Measurements from ENCODE around the gene CST6. TPM values are rescaled to one million over a fixed set of nuclear protein-coding genes. Genes with fewer than 3 reads are reported as not detected.

Gene CST6
- total and polyA plus RNA-seq, 2 donors (not counting 1 experiment from before 2014, with no cell fraction given) = 0.76 to 11.1 TPM

GRCh38 chr11:66045177-66045639, 33.4 kb downstream of the CST6 start:
- Histone ChIP-seq H2AFZ (ENCODE audit: low read length) (no peak overlapping the region), H3K27ac (ENCODE audit: insufficient read depth, low read length) (no peak overlapping the region), H3K9ac (ENCODE audit: insufficient read depth, low read length) (no peak overlapping the region), H3K79me2 (ENCODE audit: control insufficient read depth, insufficient read depth, low read length) (no peaks in the 10 kb centered on the region), H3K36me3 (ENCODE audit: control insufficient read depth, insufficient read depth, low read length) (no peaks in the 10 kb centered on the region), H3K4me3 (replicated peaks in 1 of 4; ENCODE audit: control extremely low read depth in 1 of 4, insufficient read depth in 1 of 4, low read depth in 3 of 4, low read length in 4 of 4) (no peak overlapping the region), H3K4me1 (ENCODE audit: control insufficient read depth, extremely low read depth, insufficient read depth, low read length) (no peaks in the 10 kb centered on the region), H3K27me3 (ENCODE audit: control insufficient read depth, insufficient read depth, low read length) (peaks cover 27% of the 10 kb centered on the region), H3K4me2 (ENCODE audit: extremely low read depth, insufficient read depth, low read length) (peak overlapping the region; percentile 23), H4K20me1 (ENCODE audit: control insufficient read depth, extremely low read depth, insufficient read depth, low read length) (no peaks in the 10 kb centered on the region), H3K9me3 (ENCODE audit: control insufficient read depth, insufficient read depth, low read depth, low read length) (no peaks in the 10 kb centered on the region)
- TF ChIP-seq EZH2 (IDR thresholded peaks at IDR 0.05; ENCODE audit: low read length, missing control alignments) (no peak), CTCF (conservative IDR thresholded peaks at IDR 0.05 in 1 of 2, IDR thresholded peaks at IDR 0.05 in 1 of 2; ENCODE audit: low read depth in 1 of 2, low read length in 2 of 2) (peak; percentile 88 to 91)
- DNase-seq (ENCODE audit: low read depth in 2 of 2) = peak; percentile 61 to 74

GRCh38 chr11:66046901-66047300, 35.1 kb downstream of the CST6 start:
- H3K9me3 ChIP-seq (ENCODE audit: control insufficient read depth, insufficient read depth, low read depth, low read length) = no peaks in the 10 kb centered on the region
- H4K20me1 ChIP-seq (ENCODE audit: control insufficient read depth, extremely low read depth, insufficient read depth, low read length) = no peaks in the 10 kb centered on the region
- H3K36me3 ChIP-seq (ENCODE audit: control insufficient read depth, insufficient read depth, low read length) = no peaks in the 10 kb centered on the region
- no peak overlapping the region for H2AFZ ChIP-seq (ENCODE audit: low read length)
- TF ChIP-seq CTCF (conservative IDR thresholded peaks at IDR 0.05 in 1 of 2, IDR thresholded peaks at IDR 0.05 in 1 of 2; ENCODE audit: low read depth in 1 of 2, low read length in 2 of 2) (no peak), EZH2 (IDR thresholded peaks at IDR 0.05; ENCODE audit: low read length, missing control alignments) (no peak)
- no peak for DNase-seq (ENCODE audit: low read depth in 2 of 2)
- peaks cover 19% of the 10 kb centered on the region for H3K27me3 ChIP-seq (ENCODE audit: control insufficient read depth, insufficient read depth, low read length)
- H3K4me1 ChIP-seq (ENCODE audit: control insufficient read depth, extremely low read depth, insufficient read depth, low read length) = peaks cover 4% of the 10 kb centered on the region
- H3K27ac ChIP-seq (ENCODE audit: insufficient read depth, low read length) = no peak overlapping the region
- no peak overlapping the region for H3K4me3 ChIP-seq (replicated peaks in 1 of 4; ENCODE audit: control extremely low read depth in 1 of 4, insufficient read depth in 1 of 4, low read depth in 3 of 4, low read length in 4 of 4)
- no peak overlapping the region for H3K9ac ChIP-seq (ENCODE audit: insufficient read depth, low read length)
- H3K4me2 ChIP-seq (ENCODE audit: extremely low read depth, insufficient read depth, low read length) = no peak overlapping the region
- H3K79me2 ChIP-seq (ENCODE audit: control insufficient read depth, insufficient read depth, low read length) = no peaks in the 10 kb centered on the region

GRCh38 chr11:66047541-66048365, 35.9 kb downstream of the CST6 start:
- DNase-seq (ENCODE audit: low read depth in 2 of 2) = peak in 1 of 2 donors; percentile 50

More at GRCh38 chr11:66047541-66048365, 35.9 kb downstream of the CST6 start:
- H4K20me1 ChIP-seq (ENCODE audit: control insufficient read depth, extremely low read depth, insufficient read depth, low read length) = no peaks in the 10 kb centered on the region
- no peak overlapping the region for H2AFZ ChIP-seq (ENCODE audit: low read length)
- H3K27me3 ChIP-seq (ENCODE audit: control insufficient read depth, insufficient read depth, low read length) = peaks cover 17% of the 10 kb centered on the region
- H3K4me3 ChIP-seq (replicated peaks in 1 of 4; ENCODE audit: control extremely low read depth in 1 of 4, insufficient read depth in 1 of 4, low read depth in 3 of 4, low read length in 4 of 4) = no peak overlapping the region
- no peak overlapping the region for H3K27ac ChIP-seq (ENCODE audit: insufficient read depth, low read length)
- no peaks in the 10 kb centered on the region for H3K36me3 ChIP-seq (ENCODE audit: control insufficient read depth, insufficient read depth, low read length)
- peaks cover 4% of the 10 kb centered on the region for H3K4me1 ChIP-seq (ENCODE audit: control insufficient read depth, extremely low read depth, insufficient read depth, low read length)
- H3K9ac ChIP-seq (ENCODE audit: insufficient read depth, low read length) = no peak overlapping the region
- TF ChIP-seq EZH2 (IDR thresholded peaks at IDR 0.05; ENCODE audit: low read length, missing control alignments) (no peak), CTCF (conservative IDR thresholded peaks at IDR 0.05 in 1 of 2, IDR thresholded peaks at IDR 0.05 in 1 of 2; ENCODE audit: low read depth in 1 of 2, low read length in 2 of 2) (no peak)
- H3K79me2 ChIP-seq (ENCODE audit: control insufficient read depth, insufficient read depth, low read length) = peaks cover 6% of the 10 kb centered on the region
- H3K4me2 ChIP-seq (ENCODE audit: extremely low read depth, insufficient read depth, low read length) = no peak overlapping the region
- no peaks in the 10 kb centered on the region for H3K9me3 ChIP-seq (ENCODE audit: control insufficient read depth, insufficient read depth, low read depth, low read length)
